Femur (tissue), 1 donor: ENCODE measurements around the gene PRRT4.

Source experiments
- DNase-seq: peaks from one replicate; pipeline ENCODE4 v3.0.0-alpha.2; 2017

PRRT4 gene

GRCh38 chr7:128373606-128374005, 12.1 kb upstream of the PRRT4 start:
- no peak for DNase-seq

- no peak for DNase-seq
These were observed 9.0 kb upstream of the PRRT4 start for GRCh38 chr7:128370491-128370890.

GRCh38 chr7:128366986-128367385, 5.5 kb upstream of the PRRT4 start:
- DNase-seq = no peak

- no peak for DNase-seq
These were observed 4.8 kb upstream of the PRRT4 start for GRCh38 chr7:128366300-128366699.

- no peak for DNase-seq
These were observed 3.9 kb upstream of the PRRT4 start for GRCh38 chr7:128365432-128365831.

GRCh38 chr7:128364166-128364870, 2.8 kb upstream of the PRRT4 start:
- DNase-seq = no peak

- no peak for DNase-seq
These were observed 1.8 kb upstream of the PRRT4 start for GRCh38 chr7:128363261-128363721.

GRCh38 chr7:128362670-128363069, 1.2 kb upstream of the PRRT4 start:
- no peak for DNase-seq

GRCh38 chr7:128360359-128360678, 1.2 kb downstream of the PRRT4 start:
- peak; percentile 35 for DNase-seq

- no peak for DNase-seq
These were observed 1.6 kb downstream of the PRRT4 start for GRCh38 chr7:128359939-128360338.

- no peak for DNase-seq
These were observed 2.2 kb downstream of the PRRT4 start for GRCh38 chr7:128359336-128359735.

- DNase-seq = no peak
These were observed 3.3 kb downstream of the PRRT4 start for GRCh38 chr7:128358233-128358632.

- no peak for DNase-seq
These were observed 4.3 kb downstream of the PRRT4 start for GRCh38 chr7:128357217-128357613.

- DNase-seq = no peak
These were observed 4.8 kb downstream of the PRRT4 start for GRCh38 chr7:128356546-128357216.

GRCh38 chr7:128353610-128354009, 7.9 kb downstream of the PRRT4 start:
- no peak for DNase-seq

GRCh38 chr7:128353189-128353588, 8.3 kb downstream of the PRRT4 start:
- DNase-seq = no peak

GRCh38 chr7:128352636-128353035, 8.9 kb downstream of the PRRT4 start:
- no peak for DNase-seq

- DNase-seq = peak; percentile 69
These were observed 9.3 kb downstream of the PRRT4 start for GRCh38 chr7:128352153-128352537.

GRCh38 chr7:128351296-128352152, 10.0 kb downstream of the PRRT4 start:
- no peak for DNase-seq

GRCh38 chr7:128350708-128351295, 10.7 kb downstream of the PRRT4 start:
- no peak for DNase-seq

GRCh38 chr7:128349466-128349825, 12.0 kb downstream of the PRRT4 start:
- no peak for DNase-seq

GRCh38 chr7:128347647-128348097, 13.8 kb downstream of the PRRT4 start:
- DNase-seq = peak; percentile 58

- DNase-seq = no peak
These were observed 17.1 kb downstream of the PRRT4 start for GRCh38 chr7:128344431-128344774.
